GM21786 (cell line): ENCODE data around the gene ATP6V1B1.
"Not testable (repeated sequence)": the region's sequence is repeated elsewhere in the genome, so short reads cannot be mapped to it uniquely, and the experiment has no call there.

Experiments used
- ATAC-seq: cut with Tn5 transposase; IDR thresholded peaks from one replicate; pipeline ENCODE4 v1.9.1; 2021; ENCODE audit not compliant: unreplicated experiment

The ATP6V1B1 gene

DNA sequence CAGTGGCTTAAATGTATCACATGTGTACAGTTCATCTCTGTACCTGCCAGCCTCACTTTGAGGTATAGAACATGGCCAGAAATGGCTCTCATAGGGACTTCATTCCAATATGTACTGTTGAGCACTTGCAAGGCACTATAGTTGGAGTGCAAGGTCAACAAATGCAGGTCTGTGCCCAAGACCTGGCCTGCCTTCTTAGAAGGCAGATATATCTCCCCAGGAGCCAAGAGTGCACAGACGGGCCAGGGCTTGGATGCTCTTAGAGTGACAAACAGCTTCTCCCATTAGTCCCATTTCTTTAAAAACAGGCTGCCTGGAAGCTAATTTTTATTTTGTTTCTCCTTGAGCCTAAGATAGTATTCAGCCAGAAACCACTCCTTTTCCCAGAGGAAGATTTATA lies 51.7 kb downstream of the ATP6V1B1 start:
- no peak for ATAC-seq

DNA sequence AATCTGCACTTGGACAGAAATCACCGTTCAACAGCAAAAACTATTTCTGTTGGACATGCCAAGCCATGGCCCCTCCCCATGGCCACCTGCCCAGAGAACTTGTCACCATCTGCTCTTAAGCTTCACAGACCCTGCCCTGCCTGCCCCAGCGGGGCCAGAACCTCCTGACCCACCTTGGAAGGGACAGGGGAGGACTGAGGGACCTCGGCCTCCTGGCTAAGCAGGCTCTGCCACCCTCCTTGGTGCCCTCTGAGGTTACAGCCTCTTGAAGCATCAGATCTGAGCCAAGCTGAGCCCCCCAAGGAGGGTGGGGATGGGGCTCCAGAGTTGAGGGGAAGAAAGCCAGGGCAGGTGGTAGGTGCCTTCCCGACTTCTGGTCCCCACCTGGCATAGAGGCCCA lies 52.5 kb downstream of the ATP6V1B1 start:
- ATAC-seq, result no peak

DNA sequence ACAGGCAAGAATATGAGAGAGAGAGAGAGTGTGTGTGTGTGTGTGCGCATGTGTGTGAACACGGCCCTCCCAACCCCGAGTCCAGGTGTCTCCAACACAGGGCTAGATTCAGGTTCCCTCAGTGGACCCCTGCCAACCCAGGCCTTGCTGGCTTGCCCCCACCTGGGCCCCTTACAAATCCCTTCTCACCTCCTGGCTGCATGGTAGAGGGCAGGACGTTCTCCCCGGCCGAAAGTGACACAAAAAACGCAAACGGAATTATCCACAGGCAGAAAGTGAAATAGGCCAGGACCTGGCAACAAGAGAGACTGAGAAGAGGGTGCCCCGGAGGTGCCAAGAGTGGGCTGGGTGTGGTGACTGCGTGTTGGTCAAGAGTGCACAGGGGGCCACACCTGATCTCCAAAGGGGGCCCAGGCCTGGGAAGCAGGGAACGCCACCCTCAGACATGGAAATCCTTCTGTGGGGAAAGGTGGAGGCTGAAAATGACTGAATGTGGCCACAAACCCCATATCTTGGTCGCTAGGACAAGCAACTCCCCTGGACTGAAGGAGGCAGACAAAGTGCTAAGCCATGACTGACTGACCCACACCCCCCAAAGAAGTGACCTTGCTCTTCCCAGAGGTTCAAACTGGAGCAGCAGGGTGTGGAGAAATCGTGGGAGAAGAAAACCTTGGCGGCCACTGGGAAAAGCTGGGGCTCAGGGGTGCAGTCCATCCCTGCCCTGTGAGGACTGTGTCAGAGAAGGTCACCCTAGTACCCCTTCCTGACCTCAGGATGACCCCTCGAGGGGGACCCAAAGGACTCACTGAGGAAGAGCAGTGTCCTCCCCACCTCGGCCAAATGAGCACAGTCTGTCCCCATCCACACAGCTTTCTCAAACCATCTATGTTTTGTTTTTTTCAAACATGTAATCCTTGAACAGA lies 53.3 kb downstream of the ATP6V1B1 start:
- no peak for ATAC-seq

DNA sequence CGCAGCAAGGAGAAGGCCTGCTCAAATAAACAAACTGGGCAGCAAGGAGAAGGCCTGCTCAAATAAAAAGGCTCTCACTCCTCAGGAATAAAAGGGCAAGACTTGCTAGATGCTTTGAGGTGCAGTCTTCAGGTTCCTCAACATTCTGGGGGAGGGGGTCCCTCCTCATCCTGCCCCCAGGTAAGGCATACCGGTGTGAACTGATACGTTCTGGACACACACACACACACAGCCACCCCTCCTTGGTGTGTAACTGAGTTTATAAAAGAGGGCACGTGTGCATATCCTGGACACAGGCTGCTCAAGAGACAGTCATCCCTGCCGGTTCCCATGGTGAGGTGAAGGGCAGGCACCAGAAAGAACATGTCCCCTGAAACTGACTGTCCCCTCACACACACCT lies 54.5 kb downstream of the ATP6V1B1 start:
- ATAC-seq, result no peak

DNA sequence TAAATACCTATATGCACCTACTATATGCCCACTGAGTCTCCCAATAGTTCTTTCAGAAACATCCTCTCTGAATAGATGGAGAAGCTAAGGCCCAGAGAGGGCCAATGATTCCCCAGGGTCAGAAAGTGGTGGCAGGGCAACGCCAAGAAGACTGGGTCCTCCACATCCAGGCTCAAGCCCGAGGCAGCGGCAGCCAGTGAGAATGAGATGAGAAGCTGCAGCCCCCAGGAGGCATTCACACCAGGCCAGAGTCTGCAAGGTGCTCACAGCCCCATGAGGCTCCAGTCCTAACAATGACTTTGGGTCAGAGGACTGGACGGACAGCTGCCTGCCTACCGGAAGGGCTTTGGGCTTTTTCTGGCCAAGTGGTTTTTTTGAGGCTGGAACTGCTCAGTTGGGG lies 55.4 kb downstream of the ATP6V1B1 start:
- ATAC-seq, result no peak

DNA sequence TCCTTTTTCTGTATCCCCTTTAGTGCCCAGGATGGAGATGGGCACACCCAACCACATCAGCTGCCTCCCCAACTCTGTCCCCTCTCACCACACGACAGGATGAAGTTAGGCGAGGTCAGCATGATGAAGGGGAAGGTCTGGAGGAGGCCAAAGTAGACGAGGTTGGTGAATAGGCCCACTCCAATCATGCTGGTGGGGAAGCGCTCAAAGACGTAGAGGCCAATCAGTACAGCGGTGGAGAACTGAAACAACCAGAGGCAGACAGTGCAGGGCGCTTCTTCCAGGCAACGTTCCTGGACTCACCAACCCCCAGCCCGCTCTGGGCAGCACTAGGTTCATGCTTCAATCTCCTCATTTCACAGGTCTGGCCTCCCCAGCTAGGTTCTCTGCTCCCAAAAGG lies 56.0 kb downstream of the ATP6V1B1 start:
- ATAC-seq, result no peak

DNA sequence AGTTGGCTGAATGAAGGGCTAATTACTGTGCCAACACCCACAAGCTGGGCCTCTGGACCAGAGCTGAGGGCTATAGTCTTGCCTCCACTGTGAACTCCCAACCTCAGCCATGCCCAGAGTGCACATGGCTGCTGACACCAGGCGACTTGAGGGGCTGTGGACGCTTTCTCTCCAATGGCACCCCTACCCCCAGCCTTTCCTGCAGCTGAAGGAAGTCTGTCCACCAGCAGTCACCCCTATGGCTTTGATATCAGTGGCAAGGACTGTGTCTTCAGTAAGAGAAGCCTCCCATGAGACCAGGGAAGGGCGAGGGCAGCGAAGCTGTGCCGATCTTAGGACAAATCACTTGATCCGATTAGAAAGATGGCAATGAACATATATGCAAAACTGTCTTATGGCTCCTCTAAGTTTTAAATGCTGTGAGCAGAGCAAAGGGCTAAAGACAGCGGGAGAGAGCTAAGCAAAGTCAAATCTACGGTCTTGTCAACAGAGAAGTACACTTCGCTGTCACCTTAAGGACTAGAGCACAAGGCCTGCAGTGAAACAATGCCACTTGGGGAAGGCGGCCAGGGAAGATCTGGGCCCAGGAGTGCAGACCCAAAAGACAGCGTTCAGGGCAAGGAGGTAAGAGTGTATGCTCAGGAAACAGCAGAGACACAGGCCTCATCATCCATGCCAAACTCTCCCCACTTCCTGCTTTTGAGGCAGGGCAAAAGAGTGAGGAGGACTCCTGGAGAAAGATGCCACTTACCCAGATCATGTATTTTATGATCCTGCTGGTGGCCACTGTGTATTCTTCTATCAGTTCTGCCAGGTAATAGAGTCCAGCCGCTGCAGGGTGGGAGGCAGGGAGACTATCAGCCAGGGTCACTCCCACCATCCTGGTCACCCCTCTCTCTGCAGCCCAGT lies 57.5 kb downstream of the ATP6V1B1 start:
- ATAC-seq, result no peak

DNA sequence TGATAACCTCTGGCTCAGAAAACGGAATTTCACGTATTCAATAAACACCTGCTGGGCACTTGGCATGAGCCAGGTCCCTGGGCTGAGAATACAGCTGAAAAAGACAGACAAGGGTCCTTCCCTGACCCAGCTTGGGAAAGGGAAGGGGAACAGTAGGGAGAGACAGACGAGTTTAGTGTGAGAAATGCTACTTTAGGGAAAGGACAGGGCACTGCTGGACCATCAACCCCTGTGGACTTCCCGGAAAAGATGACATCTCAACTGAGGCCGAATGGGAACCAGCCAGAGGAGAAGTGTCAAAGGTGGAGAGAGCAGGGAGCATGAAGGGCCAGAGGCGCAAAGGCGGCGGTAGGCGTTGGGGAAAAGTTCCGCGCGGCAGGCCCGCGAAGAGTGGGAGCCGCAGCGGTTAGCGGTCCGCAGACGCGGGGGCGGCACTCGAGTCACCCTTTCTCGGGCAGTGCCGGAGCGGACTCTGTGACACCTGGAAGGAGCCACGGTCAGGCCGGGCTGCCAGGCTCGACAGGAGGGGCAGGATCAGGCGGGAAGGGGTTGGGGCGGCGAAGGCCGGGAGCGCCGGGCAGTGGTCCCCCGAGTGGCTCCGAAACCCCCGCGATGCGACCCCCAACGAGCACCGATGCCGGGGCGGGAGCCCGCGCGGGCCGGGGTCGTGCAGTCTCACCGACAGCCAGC lies 58.5 kb downstream of the ATP6V1B1 start:
- peak; percentile 19 for ATAC-seq

DNA sequence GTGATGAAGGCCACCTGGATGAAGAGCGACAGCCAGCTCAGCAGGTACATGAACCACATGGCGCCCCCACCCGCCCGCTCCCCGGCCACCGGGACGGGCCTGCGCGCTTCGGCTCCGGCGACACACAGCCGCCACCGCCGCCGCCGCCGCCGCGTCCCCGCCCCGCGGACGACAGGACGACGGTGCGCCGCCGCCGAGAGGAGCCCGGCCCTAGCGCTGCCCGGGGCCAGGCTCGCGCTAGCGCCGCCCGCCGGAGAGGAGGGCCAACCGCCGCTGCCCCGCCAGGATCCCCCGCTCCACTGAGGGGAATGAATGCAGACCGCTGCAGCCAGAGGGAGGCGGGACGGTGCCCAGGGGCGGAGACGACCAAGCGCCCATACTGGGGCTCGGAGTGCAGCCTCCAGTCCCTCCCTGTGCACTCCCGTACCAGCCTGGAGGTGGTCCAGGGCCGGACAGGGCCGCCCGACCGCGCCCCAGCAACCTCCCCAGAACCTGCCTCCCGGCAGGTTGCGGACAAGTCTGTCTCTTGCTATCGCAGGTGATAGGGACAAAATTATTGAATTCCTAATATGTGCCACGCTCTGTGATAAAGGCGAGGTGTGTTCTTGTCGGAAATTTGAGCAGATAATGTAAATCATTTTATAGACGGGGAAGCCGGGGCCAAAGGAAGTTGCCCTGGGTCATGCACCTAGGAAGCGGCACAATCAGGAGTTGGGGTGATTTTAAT lies 59.2 kb downstream of the ATP6V1B1 start, which contains the start of gene TEX261:
Gene TEX261 (minus strand): TSS at position 175 of the 727 bp plus-strand sequence. CDS start 116 bp downstream, at position 59.
- ATAC-seq, result peak; percentile 90

DNA sequence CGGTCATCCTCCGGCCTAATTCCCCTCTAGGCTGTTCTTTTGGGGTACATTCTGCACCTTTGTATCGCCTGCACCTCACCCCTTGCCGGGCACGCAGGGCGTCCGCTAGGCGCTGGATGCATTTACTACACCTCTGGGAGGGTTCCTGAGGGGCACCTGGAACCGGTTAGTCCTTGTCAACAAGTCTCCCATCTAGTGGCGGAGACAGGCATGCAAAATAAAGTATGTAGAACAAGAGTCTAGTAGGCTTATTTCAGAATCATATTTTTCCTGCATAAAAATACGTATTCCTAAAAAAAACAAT lies 59.7 kb downstream of the ATP6V1B1 start:
- peak; percentile 53 for ATAC-seq

DNA sequence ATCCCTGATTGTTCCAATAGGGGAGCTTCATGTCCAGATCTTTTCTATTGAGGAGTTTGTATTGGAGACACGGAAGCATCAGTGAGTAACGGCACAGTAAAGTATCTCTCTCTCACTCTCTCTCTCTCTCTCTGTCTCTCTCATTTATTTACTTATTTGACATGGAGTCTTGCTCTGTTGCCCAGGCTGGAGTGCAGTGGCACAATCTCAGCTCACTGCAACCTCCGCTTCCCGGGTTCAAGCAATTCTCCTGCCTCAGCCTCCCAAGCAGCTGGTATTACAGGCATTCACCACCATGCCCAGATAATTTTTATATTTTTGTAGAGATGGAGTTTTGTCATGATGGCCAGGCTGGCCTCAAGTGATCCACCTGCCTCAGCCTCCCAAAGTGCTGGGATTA lies 63.2 kb downstream of the ATP6V1B1 start:
- not testable (repeated sequence) for ATAC-seq

DNA sequence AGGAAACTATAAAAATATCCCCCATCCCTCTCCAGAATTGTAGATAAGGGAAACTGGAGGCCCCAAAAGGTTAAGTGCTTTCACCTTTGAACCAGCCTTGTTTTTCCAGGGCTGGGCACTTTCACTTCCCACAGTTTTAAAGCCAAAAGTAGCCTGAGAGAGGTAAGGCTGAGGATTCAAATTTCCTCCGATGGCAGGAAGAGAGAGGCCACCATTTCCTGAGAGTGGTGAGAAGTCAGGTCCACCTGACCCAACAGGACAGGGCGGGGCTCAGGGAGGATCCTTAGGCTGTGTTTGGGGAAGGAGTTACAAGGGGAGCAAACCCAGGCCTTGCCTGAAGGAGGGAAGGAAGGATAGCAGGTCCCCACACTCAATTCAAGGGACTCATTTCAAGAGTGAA lies 63.7 kb downstream of the ATP6V1B1 start:
- no peak for ATAC-seq

DNA sequence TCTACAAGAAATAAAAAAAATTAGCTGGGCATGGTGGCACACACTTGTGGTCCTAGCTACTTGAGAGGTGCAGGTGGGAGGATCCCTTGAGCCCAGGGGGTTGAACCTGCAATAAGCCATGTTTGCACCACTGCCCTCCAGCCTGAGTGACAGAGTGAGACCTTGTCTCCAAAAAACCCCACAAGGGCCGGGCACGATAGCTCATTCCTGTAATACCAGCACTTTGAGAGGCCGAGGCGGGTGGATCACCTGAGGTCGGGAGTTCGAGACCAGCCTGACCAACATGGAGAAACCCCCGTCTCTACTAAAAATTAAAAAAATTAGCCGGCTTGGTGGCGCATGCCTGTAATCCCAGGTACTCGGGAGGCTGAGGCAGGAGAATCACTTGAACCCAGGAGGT lies 64.2 kb downstream of the ATP6V1B1 start:
- ATAC-seq, result not testable (repeated sequence)

DNA sequence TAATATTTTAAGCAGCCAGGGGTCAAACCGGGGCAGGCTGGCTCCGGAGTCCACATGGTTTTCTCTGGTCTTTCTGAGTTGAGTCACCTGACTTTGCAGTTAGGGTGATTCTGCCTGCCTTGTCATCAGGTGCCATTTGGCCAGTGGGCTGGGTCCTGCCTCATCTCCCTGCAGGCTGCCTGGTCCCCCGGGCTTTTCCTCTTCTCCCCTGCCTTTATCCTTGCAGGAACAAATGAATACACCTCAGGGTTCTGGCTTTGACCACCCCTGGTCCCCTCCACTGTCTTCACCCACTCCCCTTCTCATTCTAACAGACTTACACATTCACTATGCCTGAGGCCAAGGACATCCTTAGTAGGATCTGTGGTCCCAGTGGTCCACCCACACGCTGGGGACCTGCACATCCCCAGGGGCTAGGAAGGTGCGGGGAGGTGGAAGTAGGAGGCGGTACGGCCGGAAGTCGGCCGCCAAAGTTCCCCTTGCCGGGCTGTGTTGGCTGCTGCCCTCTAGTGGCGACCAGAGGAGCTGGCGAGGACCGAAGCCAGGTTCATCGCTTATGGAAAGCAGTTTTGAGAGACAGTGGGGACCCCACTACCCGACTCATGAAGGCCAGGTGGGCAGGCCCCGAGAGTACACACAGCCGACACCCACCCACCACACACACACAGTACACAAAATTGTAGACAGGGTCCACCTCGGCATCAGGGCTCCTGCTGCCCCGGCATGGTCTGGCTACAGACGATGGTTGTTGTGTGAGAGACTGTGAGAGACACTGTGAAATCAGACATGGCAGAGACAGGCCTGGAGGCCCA lies 65.3 kb downstream of the ATP6V1B1 start:
- ATAC-seq, result peak; percentile 95

DNA sequence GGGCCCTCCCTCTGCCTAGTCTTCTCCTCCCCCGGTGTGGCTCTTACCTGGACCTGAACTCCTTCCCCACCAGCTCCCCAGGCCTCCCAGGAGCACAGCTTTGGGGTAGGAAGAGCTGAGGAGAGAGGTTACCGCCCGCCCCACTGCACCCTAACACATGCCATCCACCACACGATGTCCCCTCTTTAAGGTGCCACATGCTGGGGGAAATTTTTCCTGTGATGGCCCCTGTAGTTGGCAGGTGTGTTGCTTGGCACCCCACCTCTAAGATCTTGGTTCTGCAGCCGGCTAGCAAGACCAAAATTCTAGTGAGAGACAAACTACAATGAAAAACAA lies 65.9 kb downstream of the ATP6V1B1 start:
- no peak for ATAC-seq

DNA sequence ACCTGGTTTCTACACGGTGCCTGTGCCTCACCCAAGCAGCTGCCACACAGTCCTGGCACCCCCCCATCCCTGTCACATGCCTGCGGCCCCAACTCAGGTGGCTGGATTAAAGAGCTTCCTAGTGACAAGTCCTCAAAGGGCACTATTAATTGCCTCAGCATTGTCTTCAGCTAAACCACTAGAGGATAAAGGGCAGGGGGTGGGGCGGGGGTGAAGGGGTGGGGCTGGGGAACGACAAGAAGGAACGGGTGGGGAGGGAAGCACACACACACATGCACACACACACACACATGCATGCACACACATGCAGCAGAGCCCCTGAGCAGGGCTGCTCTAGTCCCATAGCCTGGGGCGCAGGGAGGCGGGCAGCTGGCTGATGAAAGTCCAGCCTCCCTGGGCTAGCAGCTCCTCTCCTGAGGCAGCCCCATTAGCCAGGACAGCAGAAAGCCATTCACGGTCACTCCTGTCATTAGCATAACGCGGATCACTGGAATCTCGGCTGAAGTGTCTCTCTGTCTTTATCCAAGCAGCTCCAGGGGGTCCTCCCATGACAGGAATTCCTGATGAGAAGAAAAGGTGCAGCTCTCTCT lies 66.4 kb downstream of the ATP6V1B1 start:
- ATAC-seq, result no peak

DNA sequence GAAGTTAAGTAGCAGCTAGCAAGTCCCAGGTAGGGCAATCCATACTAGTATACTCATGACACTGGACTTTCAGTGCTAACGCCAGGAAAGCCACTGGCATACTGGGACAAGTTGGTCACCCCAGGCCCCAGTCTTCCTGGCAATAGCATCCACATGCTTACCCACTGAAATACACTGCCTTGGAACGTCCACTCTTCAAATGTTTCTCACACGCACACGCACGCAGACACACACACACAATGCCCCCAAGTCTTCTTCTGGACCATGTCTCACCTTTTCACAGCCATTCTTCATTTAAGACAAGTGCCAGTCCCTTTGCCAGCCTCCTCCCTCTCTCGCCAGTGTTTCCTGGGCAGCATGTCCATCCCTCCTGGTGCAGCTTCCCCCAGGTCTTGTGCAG lies 67.7 kb downstream of the ATP6V1B1 start:
- ATAC-seq, result no peak

DNA sequence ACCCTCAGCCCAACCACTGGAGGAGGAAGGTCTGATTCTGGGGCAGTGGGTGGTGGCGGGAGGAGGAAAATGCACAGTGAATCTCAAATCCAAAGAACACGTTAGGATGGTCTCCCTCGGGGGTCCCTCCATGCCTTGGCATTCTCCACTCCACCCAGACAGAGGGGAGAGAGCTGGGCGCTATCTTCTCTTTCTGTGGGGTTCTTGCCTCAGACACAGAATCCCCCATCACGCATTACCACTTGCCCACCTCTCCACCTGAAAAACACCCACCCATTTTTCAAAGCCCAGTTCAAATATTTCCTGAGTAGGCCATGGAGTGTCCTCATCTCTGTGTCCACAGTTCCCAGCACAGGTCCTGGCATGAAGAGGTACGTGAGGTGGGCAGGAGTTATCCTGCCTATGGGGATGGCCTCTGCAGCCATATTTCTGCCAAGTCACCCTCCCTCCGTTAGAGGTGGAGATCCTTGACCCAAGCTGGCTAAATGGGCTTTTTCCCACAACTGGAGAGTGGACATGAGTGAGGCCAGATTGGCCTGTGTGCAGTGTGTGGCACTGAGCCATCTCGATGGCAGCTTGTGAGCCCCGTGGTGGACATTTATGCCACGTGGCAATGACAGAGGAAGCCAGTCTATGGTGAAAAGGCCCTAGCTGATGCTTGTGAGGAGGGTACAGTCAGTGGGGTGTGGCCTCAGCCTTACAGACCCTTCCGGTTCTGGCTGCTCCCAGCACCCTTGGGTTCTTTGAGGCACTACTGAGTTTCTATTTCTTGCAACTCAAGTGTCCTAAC lies 68.5 kb downstream of the ATP6V1B1 start:
- no peak for ATAC-seq

DNA sequence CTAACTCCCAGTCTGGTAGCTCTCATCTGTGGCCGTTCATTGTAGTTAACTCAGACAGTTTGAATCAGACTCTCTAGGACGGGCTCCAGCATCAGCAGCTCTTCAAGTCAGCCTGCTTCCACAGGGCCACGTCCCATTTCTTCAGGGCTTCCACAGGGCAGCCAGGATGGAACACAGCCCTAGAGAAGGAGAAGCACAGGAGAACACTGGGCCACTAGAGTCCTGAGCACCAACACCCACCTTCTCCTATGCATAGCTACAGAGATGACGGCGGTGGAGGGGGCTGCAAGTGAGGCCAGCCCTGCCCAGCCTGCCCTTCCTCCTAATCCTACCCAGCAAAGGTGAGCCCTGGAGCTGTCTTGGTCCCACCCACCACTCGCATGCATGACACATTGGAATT lies 69.2 kb downstream of the ATP6V1B1 start:
- ATAC-seq, result no peak
